Stimulated activated CD8-positive, alpha-beta memory T cell treated with anti-CD3 and anti-CD28 coated beads, Interleukin-7, amount 100 ng/mL, for 48 hours (primary cell): ENCODE measurements around the gene OR5H2.
"Not testable (repeated sequence)": the region's sequence is repeated elsewhere in the genome, so short reads cannot be mapped to it uniquely, and the experiment has no call there.

Experiments used
- DNase-seq, 2 donors: peaks; one replicate each; pipeline ENCODE4 v3.0.0-alpha.2; 2020; ENCODE audit warnings: low read depth in 1 of 2; ENCODE audit errors: extremely low read depth in 1 of 2

OR5H2 gene

GRCh38 chr3:98282205-98282604 is at the start of gene OR5H2:
Gene OR5H2, plus strand, starts transcription at chr3:98282505. Its CDS starts 398 bp downstream, at chr3:98282903.
- no peak for DNase-seq

GRCh38 chr3:98233468-98233867 is 48.8 kb upstream of the OR5H2 start:
- no peak for DNase-seq

DNA sequence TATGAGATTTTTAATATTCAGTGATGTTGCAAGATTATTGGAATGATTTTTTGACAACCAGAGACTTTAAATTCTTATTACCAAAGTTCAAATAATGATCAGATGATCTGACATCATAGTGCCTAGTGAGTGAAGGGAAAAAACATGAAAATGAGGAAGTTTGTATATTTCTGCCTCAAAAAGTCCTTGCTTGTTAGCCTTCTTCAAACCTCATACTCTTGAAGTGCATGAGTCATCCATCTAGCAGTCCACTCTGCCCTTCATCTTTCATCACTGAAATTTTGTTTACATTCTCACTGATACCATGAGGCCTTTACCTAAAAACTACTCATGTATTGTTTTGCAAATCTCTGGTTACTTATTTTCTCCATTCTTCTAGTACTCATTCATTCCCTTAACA is 42.2 kb upstream of the OR5H2 start:
- no peak for DNase-seq

GRCh38 chr3:98242155-98242554 is 40.1 kb upstream of the OR5H2 start:
- no peak for DNase-seq

- no peak for DNase-seq
These were observed 38.5 kb upstream of the OR5H2 start for GRCh38 chr3:98243843-98244242.

- no peak for DNase-seq
These were observed 36.2 kb upstream of the OR5H2 start for GRCh38 chr3:98246142-98246541.

DNA sequence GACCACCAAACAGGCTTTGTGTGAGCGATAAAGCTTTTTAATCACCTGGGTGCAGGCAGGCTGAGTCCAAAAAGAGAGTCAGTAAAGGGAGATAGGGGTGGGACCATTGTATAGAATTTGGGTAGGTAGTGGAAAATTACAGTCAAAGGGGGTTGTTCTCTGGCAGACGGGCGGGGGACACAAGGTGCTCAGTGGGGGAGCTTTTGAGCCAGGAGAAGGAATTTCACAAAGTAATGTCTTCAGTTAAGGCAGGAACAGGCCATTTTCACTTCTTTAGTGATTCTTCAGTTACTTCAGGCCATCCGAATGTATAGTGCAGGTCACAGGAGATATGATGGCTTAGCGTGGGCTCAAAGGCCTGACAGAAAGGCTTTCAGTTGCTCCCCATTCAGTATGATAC is 26.3 kb upstream of the OR5H2 start:
- DNase-seq, result not testable (repeated sequence)

DNA sequence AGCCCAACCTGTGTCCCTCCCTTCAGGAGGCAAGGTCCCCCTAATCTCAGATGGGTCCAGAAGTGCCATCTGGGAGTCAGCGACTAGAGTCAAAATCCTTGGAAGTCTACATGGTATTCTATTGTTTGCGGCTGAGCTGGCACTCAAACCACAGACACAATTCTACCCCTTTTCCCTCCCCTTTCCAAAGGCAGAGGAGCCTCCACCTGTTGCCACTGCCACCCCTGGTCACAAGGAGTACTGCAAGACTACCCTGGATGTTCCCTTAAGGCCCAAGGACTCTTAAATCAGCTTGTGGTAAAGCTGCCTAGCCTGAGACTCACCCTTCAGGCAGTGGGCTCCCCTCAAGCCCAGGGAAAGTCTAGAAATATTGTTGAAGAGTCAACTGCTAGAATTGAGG is 22.6 kb upstream of the OR5H2 start:
- no peak for DNase-seq

DNA sequence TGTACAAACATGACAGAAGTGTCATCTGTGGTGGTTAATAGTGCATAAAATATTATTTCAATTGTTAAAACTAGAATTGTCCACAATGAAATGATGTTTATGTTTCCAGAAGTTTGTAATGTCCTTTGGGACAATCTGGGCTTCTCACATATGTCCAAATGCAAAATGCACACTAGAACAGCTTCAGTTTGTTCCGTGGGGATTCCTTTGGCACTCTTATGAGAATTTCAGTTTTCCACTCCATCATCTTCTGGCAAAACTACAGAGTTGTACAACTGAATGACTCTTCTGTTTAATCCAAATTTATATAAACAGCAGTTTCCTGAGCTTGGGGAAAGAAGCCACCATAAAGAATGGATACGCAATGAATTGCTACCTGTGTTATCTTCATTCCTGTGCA is 20.3 kb upstream of the OR5H2 start:
- no peak for DNase-seq

GRCh38 chr3:98263944-98264343 is 18.4 kb upstream of the OR5H2 start, which contains the start of gene OR5H6:
Gene OR5H6, plus strand, starts transcription at chr3:98264244. Its CDS starts 89 bp downstream, at chr3:98264333.
- no peak for DNase-seq

GRCh38 chr3:98269846-98270245 is 12.5 kb upstream of the OR5H2 start:
- no peak for DNase-seq

GRCh38 chr3:98272126-98272525 is 10.2 kb upstream of the OR5H2 start:
- DNase-seq, result no peak

DNA sequence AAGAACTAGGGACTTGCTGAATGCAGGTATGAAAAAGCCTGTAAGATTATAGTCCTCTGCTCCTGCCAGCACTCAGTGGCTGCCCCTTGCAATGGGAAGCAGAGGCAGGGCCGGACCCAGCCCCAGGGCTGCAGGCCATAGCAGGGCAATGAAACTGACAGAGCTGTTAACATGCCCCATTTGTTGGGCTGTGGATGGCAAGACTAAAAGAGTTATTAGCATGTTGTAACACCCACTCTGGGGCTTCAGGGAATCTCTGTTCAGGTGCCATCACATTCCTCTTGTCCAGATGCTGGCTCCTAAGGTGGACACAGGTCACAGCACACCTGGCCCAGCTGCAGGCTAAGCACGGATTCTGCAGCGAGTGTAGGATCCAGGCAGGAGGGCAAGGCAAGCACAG is 7.4 kb upstream of the OR5H2 start:
- no peak for DNase-seq

DNA sequence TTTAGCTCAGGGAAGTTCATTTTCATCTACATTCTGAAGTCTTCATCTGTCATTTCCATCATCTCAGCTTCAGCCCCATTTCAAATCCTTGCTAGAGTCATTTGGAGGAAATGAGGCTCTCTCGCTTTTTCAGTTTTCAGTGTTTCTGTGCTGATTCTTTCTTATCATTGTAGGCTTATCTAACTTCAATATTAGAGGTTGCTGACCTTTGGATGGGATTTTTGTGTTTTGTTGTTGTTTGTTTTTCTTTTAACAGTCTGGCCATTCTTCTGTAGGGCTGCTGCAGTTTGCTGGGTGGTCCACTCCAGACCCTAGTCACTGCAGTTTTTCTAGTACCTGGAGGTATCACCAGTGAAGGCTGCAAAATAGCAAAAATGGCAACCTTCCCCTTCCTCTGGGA is 8.6 kb downstream of the OR5H2 start:
- no peak for DNase-seq

DNA sequence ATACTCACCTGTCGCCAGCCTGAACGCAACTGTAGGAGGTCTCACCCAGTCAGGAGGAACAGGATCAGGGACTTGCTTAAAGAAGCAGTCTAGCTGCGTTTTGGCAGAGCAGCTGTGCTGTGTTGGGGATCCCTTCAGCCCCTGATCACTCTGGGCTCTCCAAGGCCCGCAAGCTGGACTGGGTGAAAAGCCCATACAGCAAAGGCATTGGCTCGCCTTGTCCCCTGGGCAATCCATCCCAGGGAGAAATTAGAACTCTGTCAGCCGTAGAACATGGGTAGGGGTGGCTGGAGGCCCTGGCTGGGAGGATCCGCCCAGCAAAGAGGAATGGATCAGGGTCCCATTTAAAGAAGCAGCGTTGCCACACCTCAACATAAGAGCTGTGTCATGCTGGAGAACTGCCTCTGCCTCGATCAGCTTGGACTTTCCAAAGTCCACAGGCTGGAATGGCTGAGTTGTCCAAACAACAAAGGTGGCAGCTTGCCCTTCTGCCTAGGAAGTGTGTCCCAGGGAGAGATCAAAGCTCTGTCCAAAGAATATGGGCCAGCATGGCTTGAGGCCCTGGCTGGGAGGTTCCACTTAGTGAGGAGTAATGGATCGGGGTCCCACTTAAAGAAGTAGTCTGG is 9.1 kb downstream of the OR5H2 start:
- no peak for DNase-seq

DNA sequence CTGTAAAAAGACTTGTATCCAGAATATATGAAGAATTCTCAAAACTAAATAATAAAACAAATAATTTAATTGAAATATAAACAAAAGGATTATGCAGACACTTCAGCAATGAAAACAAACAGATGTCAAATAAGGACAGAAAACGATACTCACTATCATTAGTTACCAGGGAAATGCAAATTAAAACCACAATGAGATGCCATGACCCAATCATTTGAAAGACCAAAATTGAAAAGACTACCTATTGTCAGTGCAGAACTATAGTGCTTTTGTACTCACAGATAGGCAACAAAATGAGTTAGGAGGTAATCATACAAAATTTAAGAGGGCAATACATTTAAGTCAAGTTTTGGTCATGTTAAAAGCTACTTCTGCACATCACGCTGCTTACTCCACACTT is 39.8 kb downstream of the OR5H2 start:
- DNase-seq, result no peak

DNA sequence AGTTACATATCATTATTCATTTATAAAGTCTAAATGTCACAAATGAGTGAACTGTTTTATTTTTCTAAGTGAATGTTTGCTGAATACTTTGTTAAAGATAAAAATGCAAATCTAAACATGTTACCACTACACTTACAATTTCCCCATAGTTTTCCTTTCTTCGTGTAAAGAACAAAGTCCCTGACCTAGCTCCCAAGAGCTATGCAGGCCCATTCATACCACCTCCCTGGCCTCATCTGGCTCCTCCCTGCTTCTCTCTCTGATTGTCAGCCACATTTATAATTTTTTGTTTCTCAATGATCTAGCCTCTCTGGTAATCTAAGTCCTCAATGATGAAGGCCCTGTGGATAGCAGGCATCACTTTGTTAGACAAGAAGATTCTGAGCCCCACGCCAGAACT is 40.4 kb downstream of the OR5H2 start:
- no peak for DNase-seq

GRCh38 chr3:98323425-98323824 is 41.1 kb downstream of the OR5H2 start:
- DNase-seq, result no peak

- DNase-seq, result no peak
These were observed 42.8 kb downstream of the OR5H2 start for GRCh38 chr3:98325055-98325454.

DNA sequence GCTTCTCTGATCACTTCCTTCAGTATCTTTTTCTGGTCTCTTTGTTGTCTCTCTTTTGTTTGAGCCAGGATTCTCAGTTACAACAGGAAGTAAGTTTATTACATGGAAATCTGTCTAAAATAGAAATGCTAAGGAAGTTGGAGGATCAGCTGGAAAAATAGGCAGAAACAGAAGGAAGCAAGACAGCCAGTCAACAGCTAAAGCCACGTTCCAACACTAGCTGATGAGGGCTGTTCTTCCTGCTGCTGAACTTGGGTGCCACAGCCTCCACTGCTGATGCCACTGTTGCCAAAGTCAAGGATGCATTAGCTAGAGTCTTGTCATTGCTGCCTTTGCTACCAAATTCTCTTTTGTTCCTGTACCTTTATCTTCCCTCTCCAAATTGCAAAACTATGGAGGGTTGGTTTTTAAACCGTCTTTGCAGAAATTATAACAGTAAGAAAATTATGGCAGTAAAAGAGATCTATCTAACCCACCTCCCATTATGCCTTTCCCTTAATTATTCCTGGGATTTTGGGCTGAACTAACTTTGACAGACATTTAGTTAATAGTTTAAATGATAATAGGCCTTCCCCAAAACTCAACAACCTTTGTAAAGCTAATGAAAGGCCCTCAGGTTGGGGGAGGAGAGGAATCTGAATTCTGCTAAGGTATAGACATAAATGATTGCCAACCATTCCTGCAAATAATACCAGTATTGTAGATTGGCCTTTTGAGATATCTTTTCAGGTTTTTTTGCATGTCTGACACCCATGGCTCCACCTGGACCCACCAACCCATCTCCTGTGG is 44.0 kb downstream of the OR5H2 start:
- no peak for DNase-seq

DNA sequence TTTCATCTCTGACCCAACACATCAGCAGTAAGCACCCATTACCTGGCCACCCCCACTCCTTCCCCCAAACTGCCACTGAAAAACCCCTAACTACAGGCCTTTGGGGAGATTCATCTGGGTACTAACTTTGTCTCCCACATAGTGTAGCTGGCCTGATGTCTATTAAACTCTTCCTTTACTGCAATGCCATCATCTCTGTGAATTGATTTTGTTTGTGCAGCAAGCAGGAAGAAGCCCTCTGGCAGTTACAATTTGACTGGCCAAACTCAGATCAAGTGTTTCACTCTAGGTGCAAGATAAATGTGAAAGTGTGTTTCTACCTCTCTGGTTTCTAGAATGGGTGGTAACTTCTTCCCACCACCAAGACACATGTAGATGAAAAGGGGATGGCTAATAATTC is 44.6 kb downstream of the OR5H2 start:
- no peak for DNase-seq

DNA sequence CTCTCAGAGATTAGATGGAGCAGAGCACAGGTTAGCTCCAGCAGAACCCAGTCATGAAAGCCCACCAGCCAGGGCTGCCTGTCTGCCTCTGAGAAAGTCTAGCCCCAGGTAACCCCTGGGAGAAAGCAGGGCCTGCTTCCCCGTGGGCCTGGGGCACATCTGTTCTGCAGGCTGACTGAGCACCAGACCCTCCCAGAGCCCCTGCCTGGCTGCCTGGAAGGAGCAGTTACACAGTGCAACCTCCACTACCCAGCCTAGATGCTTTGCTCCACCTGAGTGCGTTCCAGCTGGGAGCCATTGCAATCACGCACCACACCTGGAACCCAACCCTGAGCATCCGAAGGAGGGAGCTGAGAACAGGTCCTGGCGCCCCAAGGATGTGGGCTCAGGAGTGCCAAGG is 46.6 kb downstream of the OR5H2 start:
- DNase-seq, result no peak
